Stomach (tissue), 4 donors: ENCODE data around the gene SRSF10.

ENCODE experiments used
- CTCF ChIP-seq, 7 experiments: fragments of 450-650 bp in 4 of 7; fragments of 200-600 bp in 3 of 7; sonication (generic) in 3 of 7; IDR thresholded peaks; one replicate each; pipeline ENCODE4 v1.5.1; 2016 to 2019; ENCODE audit warnings: antibody characterized with exemption in 7 of 7, control low read depth in 2 of 7, mild to moderate bottlenecking in 1 of 7
- POLR2A ChIP-seq, 4 donors: fragments of 450-650 bp; IDR thresholded peaks; one replicate each; pipeline ENCODE4 v1.6.1; 2016; ENCODE audit warnings: antibody characterized with exemption in 4 of 4, control low read depth in 2 of 4, mild to moderate bottlenecking in 1 of 4, moderate library complexity in 1 of 4
- POLR2AphosphoS5 ChIP-seq, 3 donors: sonication (generic); formaldehyde crosslinking; IDR thresholded peaks; one replicate each; pipeline ENCODE4 v1.6.1; 2016; ENCODE audit warnings: antibody characterized with exemption in 3 of 3

- TF ChIP-seq POLR2A (IDR thresholded peaks at IDR 0.05) (peak in 1 of 4 donors; percentile 41), CTCF (IDR thresholded peaks at IDR 0.05) (peak in 4 of 7 experiments; percentile 8 to 42 (median 21)), POLR2AphosphoS5 (IDR thresholded peaks at IDR 0.05) (peak; percentile 80 to 89 (median 82))
These were observed 21.2 kb downstream of the SRSF10 start for GRCh38 chr1:23958810-23959460.
